Skeletal muscle tissue (tissue), 4 donors: ENCODE measurements around the gene ARMC9. TPM values are rescaled to one million over a fixed set of nuclear protein-coding genes. Genes with fewer than 3 reads are reported as not detected.

ENCODE experiments used
- H3K27ac ChIP-seq: one replicate; pipeline ENCODE4 v1.7.0; 2013; ENCODE audit warnings: mild to moderate bottlenecking, low read depth, low read length, inconsistent platforms
- H3K27me3 ChIP-seq, 3 donors: one replicate each; pipeline ENCODE4 v1.7.0; 2013; ENCODE audit warnings: low read length in 3 of 3; ENCODE audit not compliant: control insufficient read depth in 3 of 3, insufficient read depth in 3 of 3
- H3K36me3 ChIP-seq, 3 donors: one replicate each; pipeline ENCODE4 v1.7.0; 2013; ENCODE audit warnings: low read length in 3 of 3; ENCODE audit not compliant: control insufficient read depth in 3 of 3, insufficient read depth in 3 of 3
- H3K4me1 ChIP-seq, 3 donors: one replicate each; pipeline ENCODE4 v1.7.0; 2013; ENCODE audit warnings: low read length in 3 of 3, mild to moderate bottlenecking in 3 of 3; ENCODE audit not compliant: control insufficient read depth in 3 of 3, insufficient read depth in 3 of 3
- H3K4me3 ChIP-seq, 3 donors: one replicate each; pipeline ENCODE4 v1.7.0; 2013; ENCODE audit warnings: low read length in 3 of 3
- H3K9ac ChIP-seq, 3 donors: one replicate each; pipeline ENCODE4 v1.7.0; 2013; ENCODE audit warnings: low read length in 3 of 3, mild to moderate bottlenecking in 3 of 3, moderate library complexity in 2 of 3, low read depth in 1 of 3
- H3K9me3 ChIP-seq, 3 donors: one replicate each; pipeline ENCODE4 v1.7.0; 2013; ENCODE audit warnings: low read length in 3 of 3; ENCODE audit not compliant: control insufficient read depth in 3 of 3
- total RNA-seq: library from RNA; depleted of rRNA; stranded (reverse); fragments of >200 nt; gene quantifications from one replicate; pipeline ENCODE4 v1.2.3, GENCODE V29; 2014
- donor health status: Osteomylitis.

The ARMC9 gene
- total RNA-seq, 1 donor from 2014 or later: 6.8 TPM

GRCh38 chr2:231200805-231201474 lies 2.5 kb downstream of the ARMC9 start:
- Histone ChIP-seq H3K9ac (no peak overlapping the region), H3K4me1 (peaks cover 11 to 18% (median 14%) of the 10 kb centered on the region in 3 donors), H3K36me3 (peaks cover 0 to 2% (median 2%) of the 10 kb centered on the region in 3 donors), H3K27ac (no peak overlapping the region), H3K27me3 (no peaks in the 10 kb centered on the region), H3K4me3 (no peak overlapping the region), H3K9me3 (no peaks in the 10 kb centered on the region)

DNA sequence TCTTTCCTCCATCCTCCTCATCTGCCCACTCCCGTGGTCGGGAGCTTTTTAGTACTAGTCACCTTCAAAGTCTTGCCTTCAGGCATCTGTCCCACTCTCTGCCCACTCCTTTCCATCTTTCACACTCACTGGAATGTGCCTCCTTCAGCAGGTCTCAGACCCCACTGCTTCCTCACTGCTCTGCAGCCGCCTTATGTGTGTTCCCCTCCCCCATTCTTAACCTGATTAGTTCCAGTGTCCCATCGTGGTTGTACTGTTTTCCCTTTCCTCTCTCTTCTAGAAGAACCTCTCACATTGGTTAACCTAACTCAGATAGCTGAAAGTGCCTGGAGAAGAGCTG lies 3.0 kb downstream of the ARMC9 start:
- H3K27ac ChIP-seq: no peak overlapping the region
- H3K4me1 ChIP-seq: peaks cover 11 to 18% (median 14%) of the 10 kb centered on the region in 3 donors

GRCh38 chr2:231203087-231203486 lies 4.7 kb downstream of the ARMC9 start:
- H3K36me3 ChIP-seq: peaks cover 0 to 2% (median 2%) of the 10 kb centered on the region in 3 donors
- no peak overlapping the region for H3K9ac ChIP-seq
- H3K9me3 ChIP-seq: no peaks in the 10 kb centered on the region
- H3K4me3 ChIP-seq: no peak overlapping the region
- H3K27ac ChIP-seq: no peak overlapping the region
- peaks cover 7 to 11% (median 8%) of the 10 kb centered on the region in 3 donors for H3K4me1 ChIP-seq
- no peaks in the 10 kb centered on the region for H3K27me3 ChIP-seq

More for the DNA sequence above, 3.0 kb downstream of the ARMC9 start:
- H3K9me3 ChIP-seq: no peaks in the 10 kb centered on the region
- H3K4me3 ChIP-seq: no peak overlapping the region
- H3K27me3 ChIP-seq: no peaks in the 10 kb centered on the region
- H3K36me3 ChIP-seq: peaks cover 0 to 2% (median 2%) of the 10 kb centered on the region in 3 donors
- H3K9ac ChIP-seq: no peak overlapping the region

- Histone ChIP-seq H3K9me3 (no peaks in the 10 kb centered on the region), H3K36me3 (peaks cover 0 to 2% (median 0%) of the 10 kb centered on the region in 3 donors), H3K27me3 (no peaks in the 10 kb centered on the region), H3K27ac (no peak overlapping the region), H3K9ac (no peak overlapping the region), H3K4me1 (peaks cover 2 to 3% (median 2%) of the 10 kb centered on the region in 3 donors), H3K4me3 (no peak overlapping the region)
These were observed 5.7 kb downstream of the ARMC9 start for GRCh38 chr2:231204146-231204545.

DNA sequence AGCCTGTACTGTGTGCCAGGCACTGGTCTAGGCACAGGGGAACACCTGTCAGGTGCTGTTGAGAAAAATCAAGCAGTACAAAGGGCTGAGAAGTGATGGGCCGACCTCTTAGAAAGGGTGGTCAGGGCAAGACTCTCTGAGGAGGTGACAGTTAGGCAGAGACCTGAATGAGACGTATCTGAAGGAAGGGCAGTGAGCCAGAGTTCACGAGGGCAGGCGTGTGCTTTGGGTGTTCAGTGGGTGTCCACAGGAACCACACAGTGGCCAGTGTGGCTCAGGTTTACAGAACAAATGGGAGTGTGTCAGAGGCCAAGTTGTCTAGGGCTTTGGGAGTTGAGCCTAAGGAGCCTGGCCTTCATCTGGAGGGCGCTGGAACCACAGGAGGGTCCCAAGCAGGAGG lies 6.2 kb downstream of the ARMC9 start:
- Histone ChIP-seq H3K36me3 (peaks cover 0 to 2% (median 0%) of the 10 kb centered on the region in 3 donors), H3K9me3 (no peaks in the 10 kb centered on the region), H3K4me1 (no peaks in the 10 kb centered on the region), H3K4me3 (no peak overlapping the region), H3K27me3 (no peaks in the 10 kb centered on the region), H3K9ac (no peak overlapping the region), H3K27ac (no peak overlapping the region)

GRCh38 chr2:231207734-231208133 lies 9.3 kb downstream of the ARMC9 start:
- no peaks in the 10 kb centered on the region for H3K9me3 ChIP-seq
- no peaks in the 10 kb centered on the region for H3K27me3 ChIP-seq
- H3K9ac ChIP-seq: no peak overlapping the region
- H3K4me1 ChIP-seq: peaks cover 4 to 6% (median 6%) of the 10 kb centered on the region in 3 donors
- no peak overlapping the region for H3K4me3 ChIP-seq
- H3K36me3 ChIP-seq: peaks cover 0 to 4% (median 0%) of the 10 kb centered on the region in 3 donors
- no peak overlapping the region for H3K27ac ChIP-seq

DNA sequence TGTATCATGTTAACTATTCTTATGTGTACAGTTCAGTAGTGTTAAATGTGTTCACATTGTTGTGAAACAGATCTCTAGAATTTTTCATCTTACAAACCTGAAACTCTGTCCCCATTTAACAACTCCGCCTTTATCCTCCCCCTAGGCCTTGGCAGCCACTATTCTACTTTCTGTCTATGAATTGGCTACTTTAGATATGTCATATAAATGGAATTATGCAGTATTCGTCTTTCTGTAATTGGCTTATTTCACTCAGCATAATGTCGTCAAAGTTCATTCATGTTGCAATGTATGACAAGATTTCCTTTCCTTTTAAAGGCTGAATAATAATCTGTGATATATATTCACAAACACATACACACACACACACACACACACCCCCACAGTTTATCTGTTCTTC lies 12.4 kb downstream of the ARMC9 start:
- H3K4me3 ChIP-seq: no peak overlapping the region
- H3K9ac ChIP-seq: no peak overlapping the region
- no peaks in the 10 kb centered on the region for H3K9me3 ChIP-seq
- peaks cover 8 to 13% (median 9%) of the 10 kb centered on the region in 3 donors for H3K4me1 ChIP-seq
- peaks cover 0 to 4% (median 0%) of the 10 kb centered on the region in 3 donors for H3K36me3 ChIP-seq
- H3K27ac ChIP-seq: peak overlapping the region; percentile 86
- H3K27me3 ChIP-seq: no peaks in the 10 kb centered on the region

GRCh38 chr2:231211486-231211885 lies 13.1 kb downstream of the ARMC9 start:
- no peak overlapping the region for H3K9ac ChIP-seq
- H3K4me1 ChIP-seq: peaks cover 8 to 13% (median 9%) of the 10 kb centered on the region in 3 donors
- H3K36me3 ChIP-seq: peaks cover 0 to 4% (median 0%) of the 10 kb centered on the region in 3 donors
- no peaks in the 10 kb centered on the region for H3K9me3 ChIP-seq
- no peaks in the 10 kb centered on the region for H3K27me3 ChIP-seq
- no peak overlapping the region for H3K4me3 ChIP-seq
- peak overlapping the region; percentile 86 for H3K27ac ChIP-seq

DNA sequence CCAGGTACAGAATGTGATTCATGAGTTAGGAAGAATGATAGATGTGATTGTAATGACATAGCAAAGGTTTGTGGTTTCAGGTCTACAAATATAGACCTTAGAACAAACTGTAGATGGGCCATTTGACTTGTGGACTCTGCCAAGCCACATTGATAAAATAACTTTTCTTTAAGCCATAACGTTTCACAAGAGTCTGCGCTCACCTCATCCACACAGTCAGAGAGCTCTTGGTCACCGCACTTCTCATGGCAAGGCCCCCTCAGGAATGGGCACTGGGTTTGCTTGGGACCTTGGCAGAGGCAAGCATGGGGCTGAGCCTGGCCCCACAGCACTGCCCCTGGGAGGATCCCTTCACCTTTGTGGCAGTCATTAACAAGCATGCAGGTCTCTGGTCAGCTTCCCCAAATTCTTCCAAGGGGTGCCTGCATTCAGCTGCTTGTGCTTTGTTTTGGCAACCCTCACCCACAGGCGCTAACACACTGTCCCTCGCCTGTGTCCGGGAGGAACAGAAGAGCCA lies 14.0 kb downstream of the ARMC9 start:
- H3K4me1 ChIP-seq: peaks cover 8 to 13% (median 9%) of the 10 kb centered on the region in 3 donors
- peak overlapping the region in 2 of 3 donors; percentile 14 to 23 for H3K4me3 ChIP-seq
- H3K27me3 ChIP-seq: no peaks in the 10 kb centered on the region
- H3K27ac ChIP-seq: peak overlapping the region; percentile 86
- no peaks in the 10 kb centered on the region for H3K9me3 ChIP-seq
- H3K36me3 ChIP-seq: peaks cover 0 to 4% (median 0%) of the 10 kb centered on the region in 3 donors
- H3K9ac ChIP-seq: peak overlapping the region in 2 of 3 donors; percentile 28 to 80

GRCh38 chr2:231213931-231214642 lies 15.7 kb downstream of the ARMC9 start:
- Histone ChIP-seq H3K9me3 (no peaks in the 10 kb centered on the region), H3K4me3 (no peak overlapping the region), H3K27me3 (no peaks in the 10 kb centered on the region), H3K4me1 (peaks cover 8 to 13% (median 9%) of the 10 kb centered on the region in 3 donors), H3K27ac (no peak overlapping the region), H3K9ac (no peak overlapping the region), H3K36me3 (peaks cover 0 to 4% (median 0%) of the 10 kb centered on the region in 3 donors)
